ENCODE measurements around the gene ARHGAP18.

Gene ARHGAP18

GRCh38 chr6:129565811-129566210, 144.2 kb downstream of the ARHGAP18 start:
- DNase-seq (ENCODE audit: low spot score) = no peak
- H3K27ac ChIP-seq = no peak overlapping the region
- TF ChIP-seq, protein P1, sequence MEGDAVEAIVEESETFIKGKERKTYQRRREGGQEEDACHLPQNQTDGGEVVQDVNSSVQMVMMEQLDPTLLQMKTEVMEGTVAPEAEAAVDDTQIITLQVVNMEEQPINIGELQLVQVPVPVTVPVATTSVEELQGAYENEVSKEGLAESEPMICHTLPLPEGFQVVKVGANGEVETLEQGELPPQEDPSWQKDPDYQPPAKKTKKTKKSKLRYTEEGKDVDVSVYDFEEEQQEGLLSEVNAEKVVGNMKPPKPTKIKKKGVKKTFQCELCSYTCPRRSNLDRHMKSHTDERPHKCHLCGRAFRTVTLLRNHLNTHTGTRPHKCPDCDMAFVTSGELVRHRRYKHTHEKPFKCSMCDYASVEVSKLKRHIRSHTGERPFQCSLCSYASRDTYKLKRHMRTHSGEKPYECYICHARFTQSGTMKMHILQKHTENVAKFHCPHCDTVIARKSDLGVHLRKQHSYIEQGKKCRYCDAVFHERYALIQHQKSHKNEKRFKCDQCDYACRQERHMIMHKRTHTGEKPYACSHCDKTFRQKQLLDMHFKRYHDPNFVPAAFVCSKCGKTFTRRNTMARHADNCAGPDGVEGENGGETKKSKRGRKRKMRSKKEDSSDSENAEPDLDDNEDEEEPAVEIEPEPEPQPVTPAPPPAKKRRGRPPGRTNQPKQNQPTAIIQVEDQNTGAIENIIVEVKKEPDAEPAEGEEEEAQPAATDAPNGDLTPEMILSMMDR (conservative IDR thresholded peaks at IDR 0.05; ENCODE audit: low read depth) = no peak
- ChIA-PET POLR2A (ENCODE audit: low non-redundant PET) (no interaction called here), CTCF (interaction anchor here (0.6 to 1.0 kb wide), 2 partner anchors 18 to 42 kb away, joined by 3 to 6 read pairs; no protein-coding TSS in a partner anchor)

DNA sequence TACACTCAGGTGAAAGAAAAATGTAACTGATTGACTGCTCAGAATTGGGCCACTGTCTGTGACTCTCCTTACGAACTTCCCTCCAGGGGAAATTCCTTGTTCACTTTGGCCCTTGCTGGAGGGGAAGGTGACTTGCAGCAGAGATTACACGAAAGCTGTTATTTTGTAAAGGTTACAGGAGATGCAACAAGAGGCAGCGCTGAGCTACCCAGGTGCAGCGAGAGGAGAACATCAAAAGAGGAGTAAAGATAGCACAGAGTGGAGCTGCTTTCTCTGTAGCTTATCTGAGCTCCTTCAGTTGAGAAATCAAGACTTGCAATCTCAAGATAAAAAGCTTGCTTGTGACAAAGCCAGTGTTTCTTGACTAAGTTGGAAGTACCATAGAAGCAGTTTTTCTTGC, 144.6 kb downstream of the ARHGAP18 start:
- TF ChIP-seq, protein P1 (conservative IDR thresholded peaks at IDR 0.05; ENCODE audit: low read depth) = no peak
- no peak for DNase-seq (ENCODE audit: low spot score)
- ChIA-PET CTCF (interaction anchor here (0.6 to 1.0 kb wide), 2 partner anchors 19 to 493 kb away, joined by 3 read pairs; no protein-coding TSS in a partner anchor), POLR2A (ENCODE audit: low non-redundant PET) (no interaction called here)
- H3K27ac ChIP-seq = no peak overlapping the region

DNA sequence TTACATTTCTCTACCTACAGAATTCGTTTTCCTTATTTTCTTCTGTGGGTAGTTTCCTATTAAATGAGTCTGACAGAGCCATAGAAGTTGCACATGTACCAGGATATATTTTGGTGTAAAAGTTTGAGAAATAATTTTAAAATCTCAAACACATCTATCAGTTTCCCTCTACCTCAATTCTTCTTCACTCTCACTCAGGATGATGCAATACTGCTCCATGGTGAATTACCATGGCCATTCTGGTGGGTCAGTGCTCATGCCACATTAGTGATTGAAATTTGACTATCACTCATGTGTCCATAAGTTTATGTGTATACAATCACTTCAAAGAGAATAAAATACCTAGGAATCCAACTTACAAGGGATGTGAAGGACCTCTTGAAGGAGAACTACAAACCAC, 151.7 kb downstream of the ARHGAP18 start:
- TF ChIP-seq, protein P1 (conservative IDR thresholded peaks at IDR 0.05; ENCODE audit: low read depth) = no peak
- no peak overlapping the region for H3K27ac ChIP-seq
- CTCF ChIA-PET = no interaction called here
- DNase-seq (ENCODE audit: low spot score) = no peak
- POLR2A ChIA-PET (ENCODE audit: low non-redundant PET) = no interaction called here

GRCh38 chr6:129555206-129555832, 154.7 kb downstream of the ARHGAP18 start:
- H3K27ac ChIP-seq = no peak overlapping the region
- ChIA-PET POLR2A (ENCODE audit: low non-redundant PET) (no interaction called here), CTCF (no interaction called here)
- no peak for DNase-seq (ENCODE audit: low spot score)
- TF ChIP-seq, protein P1 (conservative IDR thresholded peaks at IDR 0.05; ENCODE audit: low read depth) = no peak

DNA sequence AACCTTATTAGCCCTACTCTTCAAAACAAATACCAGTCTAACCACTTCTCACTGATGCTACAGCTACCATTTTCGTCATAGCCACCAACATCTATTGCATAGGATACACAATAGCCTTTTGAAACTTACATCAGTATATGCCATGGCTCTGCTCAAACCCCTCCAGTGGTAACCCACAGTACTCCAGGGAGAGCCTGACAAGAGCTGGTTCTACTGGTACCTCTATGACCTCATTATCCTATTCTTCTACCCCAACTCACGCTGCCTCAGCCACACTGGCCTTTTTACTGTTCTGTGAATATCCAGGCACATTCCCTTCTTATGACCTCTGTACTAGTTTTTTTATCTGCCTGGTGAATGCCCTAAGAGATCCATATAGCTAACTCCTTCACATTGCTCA, 157.6 kb downstream of the ARHGAP18 start:
- no peak overlapping the region for H3K27ac ChIP-seq
- no peak for DNase-seq (ENCODE audit: low spot score)
- TF ChIP-seq, protein P1 (conservative IDR thresholded peaks at IDR 0.05; ENCODE audit: low read depth) = no peak
- ChIA-PET POLR2A (ENCODE audit: low non-redundant PET) (no interaction called here), CTCF (no interaction called here)

- ChIA-PET CTCF (no interaction called here), POLR2A (ENCODE audit: low non-redundant PET) (no interaction called here)
- no peak for DNase-seq (ENCODE audit: low spot score)
- TF ChIP-seq, protein P1 (conservative IDR thresholded peaks at IDR 0.05; ENCODE audit: low read depth) = no peak
- H3K27ac ChIP-seq = no peak overlapping the region
Measured at GRCh38 chr6:129551486-129551885, 158.5 kb downstream of the ARHGAP18 start.

Data from RWPE1 (cell line).